Peyer's patch (tissue), 4 donors: ENCODE results near the gene MNX1. TPM values are rescaled to one million over a fixed set of nuclear protein-coding genes. Genes with fewer than 3 reads are reported as not detected.

Experiments used
- DNase-seq, 3 donors: peaks; one replicate each; pipeline ENCODE4 v3.0.0-alpha.2; 2017 to 2019
- H3K27ac ChIP-seq, 4 donors: fragments of 200-600 bp; sonication (generic); one replicate each; pipeline ENCODE4 v1.5.1; 2016 to 2019
- H3K27me3 ChIP-seq, 2 donors: fragments of 200-600 bp; sonication (generic); one replicate each; pipeline ENCODE4 v1.5.1; 2019
- H3K36me3 ChIP-seq, 3 donors: fragments of 200-600 bp; sonication (generic); one replicate each; pipeline ENCODE4 v1.5.1; 2016 to 2019
- H3K4me1 ChIP-seq, 4 donors: fragments of 200-600 bp; sonication (generic); one replicate each; pipeline ENCODE4 v1.5.1; 2016 to 2019
- H3K4me3 ChIP-seq, 4 donors: fragments of 200-600 bp; sonication (generic); 1 replicate in 3 of 4; 2 replicates in 1 of 4; pipeline ENCODE4 v1.5.1; 2016 to 2019; ENCODE audit warnings: mild to moderate bottlenecking in 1 of 4
- H3K9me3 ChIP-seq, 4 donors: fragments of 200-600 bp; sonication (generic); one replicate each; pipeline ENCODE4 v1.5.1; 2016 to 2019; ENCODE audit warnings: mild to moderate bottlenecking in 1 of 4
- CTCF ChIP-seq, 6 experiments: fragments of 450-650 bp in 4 of 6; fragments of 200-600 bp in 2 of 6; sonication (generic) in 1 of 6; IDR thresholded peaks; one replicate each; pipeline ENCODE4 v1.5.1; 2017 to 2019; ENCODE audit warnings: antibody characterized with exemption in 6 of 6, mild to moderate bottlenecking in 3 of 6, moderate library complexity in 1 of 6
- POLR2A ChIP-seq, 2 donors: fragments of 450-650 bp; IDR thresholded peaks; one replicate each; pipeline ENCODE4 v1.5.1; 2017; ENCODE audit warnings: antibody characterized with exemption in 2 of 2, mild to moderate bottlenecking in 2 of 2, moderate library complexity in 2 of 2
- total RNA-seq, 4 donors: library from RNA; depleted of rRNA; stranded (reverse); fragments of >200 nt; gene quantifications; one replicate each; pipeline ENCODE4 v1.1.0, GENCODE V29; 2016

The MNX1 gene
- total RNA-seq, 4 donors from 2014 or later = 7.4 to 41.9 (median 16.9) TPM

GRCh38 chr7:156988343-156989185 lies 21.9 kb downstream of the MNX1 start:
- peaks cover 0 to 6% (median 0%) of the 10 kb centered on the region in 4 donors for H3K4me1 ChIP-seq
- no peaks in the 10 kb centered on the region for H3K9me3 ChIP-seq
- H3K4me3 ChIP-seq = no peak overlapping the region
- no peaks in the 10 kb centered on the region for H3K27me3 ChIP-seq
- DNase-seq = no peak
- no peak overlapping the region for H3K27ac ChIP-seq
- no peaks in the 10 kb centered on the region for H3K36me3 ChIP-seq
- no peak for TF ChIP-seq POLR2A (IDR thresholded peaks at IDR 0.05)
- no peak for TF ChIP-seq CTCF (IDR thresholded peaks at IDR 0.05)

- TF ChIP-seq CTCF (IDR thresholded peaks at IDR 0.05) (no peak), POLR2A (IDR thresholded peaks at IDR 0.05) (no peak)
- no peaks in the 10 kb centered on the region for H3K4me1 ChIP-seq
- no peak overlapping the region for H3K4me3 ChIP-seq
- no peaks in the 10 kb centered on the region for H3K36me3 ChIP-seq
- H3K27me3 ChIP-seq = no peaks in the 10 kb centered on the region
- H3K9me3 ChIP-seq = no peaks in the 10 kb centered on the region
- no peak overlapping the region for H3K27ac ChIP-seq
- DNase-seq = no peak
These were observed 24.1 kb downstream of the MNX1 start for GRCh38 chr7:156986378-156986777.

- Histone ChIP-seq H3K9me3 (no peaks in the 10 kb centered on the region), H3K4me3 (no peak overlapping the region), H3K27me3 (no peaks in the 10 kb centered on the region), H3K4me1 (no peaks in the 10 kb centered on the region), H3K27ac (no peak overlapping the region), H3K36me3 (no peaks in the 10 kb centered on the region)
- DNase-seq = no peak
- TF ChIP-seq POLR2A (IDR thresholded peaks at IDR 0.05) (no peak), CTCF (IDR thresholded peaks at IDR 0.05) (no peak)
These were observed 25.1 kb downstream of the MNX1 start for GRCh38 chr7:156985101-156985992.

GRCh38 chr7:156984174-156984891 lies 26.1 kb downstream of the MNX1 start:
- Histone ChIP-seq H3K27me3 (no peaks in the 10 kb centered on the region), H3K36me3 (no peaks in the 10 kb centered on the region), H3K4me3 (no peak overlapping the region), H3K27ac (no peak overlapping the region), H3K4me1 (no peaks in the 10 kb centered on the region), H3K9me3 (peaks cover 0 to 2% (median 0%) of the 10 kb centered on the region in 4 donors)
- no peak for TF ChIP-seq CTCF (IDR thresholded peaks at IDR 0.05)
- TF ChIP-seq POLR2A (IDR thresholded peaks at IDR 0.05) = no peak
- no peak for DNase-seq

GRCh38 chr7:156979711-156980110 lies 30.8 kb downstream of the MNX1 start:
- Histone ChIP-seq H3K27me3 (no peaks in the 10 kb centered on the region), H3K4me3 (no peak overlapping the region), H3K9me3 (peaks cover 0 to 8% (median 0%) of the 10 kb centered on the region in 4 donors), H3K36me3 (no peaks in the 10 kb centered on the region), H3K27ac (no peak overlapping the region), H3K4me1 (no peaks in the 10 kb centered on the region)
- TF ChIP-seq POLR2A (IDR thresholded peaks at IDR 0.05) = no peak
- TF ChIP-seq CTCF (IDR thresholded peaks at IDR 0.05) = no peak
- DNase-seq = no peak
